ENCODE measurements around the gene CACNA1B.

CACNA1B gene

GRCh38 chr9:137837345-137838278 lies 40.0 kb upstream of the CACNA1B start:
- CTCF ChIA-PET, result interaction anchor here (0.6 kb wide), 1 partner anchor 61 kb away, joined by 3 read pairs; no protein-coding TSS in a partner anchor
- no peak for TF ChIP-seq NFRKB (IDR thresholded peaks at IDR 0.05)
- no peak for TF ChIP-seq L3MBTL2 (conservative IDR thresholded peaks at IDR 0.05)
- TF ChIP-seq BHLHE40 (IDR thresholded peaks at IDR 0.05; ENCODE audit: borderline replicate concordance), result no peak
- no peak for TF ChIP-seq SUZ12 (IDR thresholded peaks at IDR 0.05)
- POLR2A ChIA-PET, result no interaction called here
- DNase-seq (ENCODE audit: extremely low spot score), result no peak

- POLR2A ChIA-PET, result no interaction called here
Observed at GRCh38 chr9:137838576-137838975, 39.0 kb upstream of the CACNA1B start.

GRCh38 chr9:137843355-137843754 lies 34.2 kb upstream of the CACNA1B start:
- POLR2A ChIA-PET, result no interaction called here
- TF ChIP-seq CTBP1 (IDR thresholded peaks at IDR 0.05; ENCODE audit: borderline replicate concordance) (no peak), ELF4 (IDR thresholded peaks at IDR 0.05) (no peak), FOXK2 (IDR thresholded peaks at IDR 0.05) (no peak), SP1 (IDR thresholded peaks at IDR 0.05) (no peak), BHLHE40 (IDR thresholded peaks at IDR 0.05; ENCODE audit: borderline replicate concordance) (no peak), ZNF384 (IDR thresholded peaks at IDR 0.05) (no peak), LEF1 (IDR thresholded peaks at IDR 0.05; ENCODE audit: borderline replicate concordance) (no peak), FOXM1 (IDR thresholded peaks at IDR 0.05; ENCODE audit: borderline replicate concordance) (no peak), NFRKB (IDR thresholded peaks at IDR 0.05) (no peak), FOXA1 (IDR thresholded peaks at IDR 0.05) (no peak), HDGF (IDR thresholded peaks at IDR 0.05; ENCODE audit: borderline replicate concordance) (no peak), L3MBTL2 (conservative IDR thresholded peaks at IDR 0.05) (no peak), ARNT (IDR thresholded peaks at IDR 0.05) (no peak), TARDBP (IDR thresholded peaks at IDR 0.05) (no peak), SUZ12 (IDR thresholded peaks at IDR 0.05) (no peak)
- TF ChIP-seq, protein P1, sequence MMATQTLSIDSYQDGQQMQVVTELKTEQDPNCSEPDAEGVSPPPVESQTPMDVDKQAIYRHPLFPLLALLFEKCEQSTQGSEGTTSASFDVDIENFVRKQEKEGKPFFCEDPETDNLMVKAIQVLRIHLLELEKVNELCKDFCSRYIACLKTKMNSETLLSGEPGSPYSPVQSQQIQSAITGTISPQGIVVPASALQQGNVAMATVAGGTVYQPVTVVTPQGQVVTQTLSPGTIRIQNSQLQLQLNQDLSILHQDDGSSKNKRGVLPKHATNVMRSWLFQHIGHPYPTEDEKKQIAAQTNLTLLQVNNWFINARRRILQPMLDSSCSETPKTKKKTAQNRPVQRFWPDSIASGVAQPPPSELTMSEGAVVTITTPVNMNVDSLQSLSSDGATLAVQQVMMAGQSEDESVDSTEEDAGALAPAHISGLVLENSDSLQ (IDR thresholded peaks at IDR 0.05), result no peak
- no peak for DNase-seq (ENCODE audit: extremely low spot score)
- CTCF ChIA-PET, result no interaction called here

More at GRCh38 chr9:137838576-137838975, 39.0 kb upstream of the CACNA1B start:
- CTCF ChIA-PET, result no interaction called here
- TF ChIP-seq L3MBTL2 (conservative IDR thresholded peaks at IDR 0.05), result no peak
- TF ChIP-seq FOXK2 (IDR thresholded peaks at IDR 0.05), result no peak
- TF ChIP-seq LEF1 (IDR thresholded peaks at IDR 0.05; ENCODE audit: borderline replicate concordance), result no peak
- DNase-seq (ENCODE audit: extremely low spot score), result no peak

GRCh38 chr9:137851516-137852267 lies 25.9 kb upstream of the CACNA1B start:
- CTCF ChIA-PET, result no interaction called here
- POLR2A ChIA-PET, result no interaction called here
- TF ChIP-seq ARNT (IDR thresholded peaks at IDR 0.05), result no peak
- no peak for TF ChIP-seq BHLHE40 (IDR thresholded peaks at IDR 0.05; ENCODE audit: borderline replicate concordance)
- TF ChIP-seq TARDBP (IDR thresholded peaks at IDR 0.05), result no peak
- TF ChIP-seq ZNF384 (IDR thresholded peaks at IDR 0.05), result no peak
- TF ChIP-seq FOXK2 (IDR thresholded peaks at IDR 0.05), result no peak
- TF ChIP-seq NFRKB (IDR thresholded peaks at IDR 0.05), result no peak
- TF ChIP-seq ELF4 (IDR thresholded peaks at IDR 0.05), result no peak
- no peak for TF ChIP-seq SUZ12 (IDR thresholded peaks at IDR 0.05)
- TF ChIP-seq SP1 (IDR thresholded peaks at IDR 0.05), result no peak
- TF ChIP-seq LEF1 (IDR thresholded peaks at IDR 0.05; ENCODE audit: borderline replicate concordance), result no peak
- TF ChIP-seq L3MBTL2 (conservative IDR thresholded peaks at IDR 0.05), result no peak
- TF ChIP-seq CTBP1 (IDR thresholded peaks at IDR 0.05; ENCODE audit: borderline replicate concordance), result no peak
- DNase-seq (ENCODE audit: extremely low spot score), result no peak

DNA sequence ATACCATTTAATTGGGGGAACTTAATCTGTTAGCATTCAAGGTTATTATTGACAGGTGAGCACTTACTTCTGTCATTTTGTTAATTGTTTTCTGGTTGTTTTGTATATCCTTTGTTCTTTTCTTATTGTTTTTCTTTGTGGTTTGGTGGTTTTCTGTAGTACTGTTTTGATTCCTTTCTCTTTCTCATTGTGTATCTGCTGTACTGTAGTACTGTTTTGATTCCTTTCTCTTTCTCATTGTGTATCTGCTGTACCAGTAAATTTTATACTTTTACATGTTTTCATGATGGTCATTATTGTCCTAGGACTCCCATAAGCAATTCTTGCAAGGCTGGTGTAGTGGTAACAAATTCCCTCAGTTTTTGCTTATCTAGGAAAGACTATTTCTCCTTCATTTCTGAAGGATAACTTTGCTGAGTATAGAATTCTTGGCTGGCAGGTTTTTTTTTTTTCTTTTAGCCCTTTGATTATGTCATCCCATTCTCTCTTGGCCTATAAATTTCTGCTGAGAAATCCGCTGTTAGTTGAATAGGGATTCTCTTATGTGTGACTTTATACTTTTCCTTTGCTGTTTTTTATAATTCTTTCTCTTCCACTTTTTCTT lies 24.1 kb upstream of the CACNA1B start:
- no peak for DNase-seq (ENCODE audit: extremely low spot score)
- CTCF ChIA-PET, result no interaction called here
- POLR2A ChIA-PET, result no interaction called here
- no peak for TF ChIP-seq NFRKB (IDR thresholded peaks at IDR 0.05)

DNA sequence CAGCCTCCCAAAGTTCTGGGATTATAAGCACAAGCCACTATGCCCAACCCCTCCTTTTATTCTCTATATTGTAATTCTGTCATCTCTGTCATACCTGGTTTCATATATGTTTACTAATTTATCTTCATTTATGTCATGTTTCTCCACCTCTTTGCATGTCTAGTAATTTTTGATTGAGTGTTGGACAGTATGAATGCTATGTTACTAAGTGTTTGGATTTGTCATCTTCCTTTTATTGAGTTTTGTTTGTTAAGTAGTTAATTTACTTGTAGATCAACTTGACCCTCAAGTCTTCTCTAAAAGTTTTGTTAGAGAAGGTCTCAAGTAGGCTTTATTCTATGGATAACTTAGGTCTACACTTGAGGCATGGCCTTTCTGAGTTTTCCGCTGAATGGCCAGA lies 17.2 kb upstream of the CACNA1B start:
- no peak for TF ChIP-seq TARDBP (IDR thresholded peaks at IDR 0.05)
- no peak for TF ChIP-seq ARNT (IDR thresholded peaks at IDR 0.05)
- TF ChIP-seq LEF1 (IDR thresholded peaks at IDR 0.05; ENCODE audit: borderline replicate concordance), result no peak
- no peak for TF ChIP-seq CTBP1 (IDR thresholded peaks at IDR 0.05; ENCODE audit: borderline replicate concordance)
- TF ChIP-seq FOXK2 (IDR thresholded peaks at IDR 0.05), result no peak
- TF ChIP-seq BHLHE40 (IDR thresholded peaks at IDR 0.05; ENCODE audit: borderline replicate concordance), result no peak
- no peak for TF ChIP-seq SUZ12 (IDR thresholded peaks at IDR 0.05)
- no peak for TF ChIP-seq HDGF (IDR thresholded peaks at IDR 0.05; ENCODE audit: borderline replicate concordance)
- no peak for TF ChIP-seq ZNF384 (IDR thresholded peaks at IDR 0.05)
- no peak for TF ChIP-seq NFRKB (IDR thresholded peaks at IDR 0.05)
- TF ChIP-seq, protein P1 (IDR thresholded peaks at IDR 0.05), result no peak
- no peak for TF ChIP-seq FOXM1 (IDR thresholded peaks at IDR 0.05; ENCODE audit: borderline replicate concordance)
- TF ChIP-seq SP1 (IDR thresholded peaks at IDR 0.05), result no peak
- no peak for TF ChIP-seq FOXA1 (IDR thresholded peaks at IDR 0.05)
- TF ChIP-seq L3MBTL2 (conservative IDR thresholded peaks at IDR 0.05), result no peak
- no peak for TF ChIP-seq ELF4 (IDR thresholded peaks at IDR 0.05)
- POLR2A ChIA-PET, result no interaction called here
- DNase-seq (ENCODE audit: extremely low spot score), result no peak
- CTCF ChIA-PET, result no interaction called here

Measured in HEK293T (cell line).